A549 treated with AZD9567 at 1 μM for 4 hours (cell line): ENCODE results near the gene DEPDC1B. TPM values are rescaled to one million over a fixed set of nuclear protein-coding genes. Genes with fewer than 3 reads are reported as not detected.

Experiments
- total RNA-seq: library from RNA; stranded (reverse); fragments of 200-300 nt; extraction: Qiagen RNA extraction; gene quantifications from 5 replicates; pipeline ENCODE4 v1.2.3, GENCODE V29; 2022; ENCODE audit not compliant: insufficient read depth

The DEPDC1B gene
- total RNA-seq = 12.6 to 18.9 TPM (median 16.4 TPM) in 5 replicates

GRCh38 chr5:60699609-60700415 lies at the start of gene DEPDC1B:
DEPDC1B (minus strand) TSS chr5:60700166; CDS start chr5:60700093, 73 bp downstream.

Other genes starting within 250 kb of the DEPDC1B start
- 9.8 to 12.0 TPM (median 11.1 TPM) in 5 replicates for gene ELOVL7, start 144.1 kb upstream of the DEPDC1B start, total RNA-seq
- 6.9 to 15.9 TPM (median 13.2 TPM) in 5 replicates for gene ERCC8, start 244.9 kb upstream of the DEPDC1B start, total RNA-seq
- 60.9 to 77.4 TPM (median 75.2 TPM) in 5 replicates for gene NDUFAF2, start 245.0 kb upstream of the DEPDC1B start, total RNA-seq